Retinal pigment epithelial cell (primary cell): ENCODE results near the gene TRPC4AP.

Source experiments
- DNase-seq: peaks from one replicate; pipeline ENCODE4 v3.0.0-alpha.2; 2010; ENCODE audit warnings: low read depth
- H3K4me3 ChIP-seq: 2 replicates; pipeline ENCODE4 v1.5.1; 2011; ENCODE audit warnings: mild to moderate bottlenecking, low read length, control low read depth, moderate library complexity
- CTCF ChIP-seq: conservative IDR thresholded peaks from 2 replicates; pipeline ENCODE4 v1.5.1; 2011; ENCODE audit warnings: low read depth, low read length, control low read depth, inconsistent platforms

The TRPC4AP gene

GRCh38 chr20:35000922-35001595 lies 91.5 kb downstream of the TRPC4AP start:
- H3K4me3 ChIP-seq = no peak overlapping the region

GRCh38 chr20:35000311-35000921 lies 92.2 kb downstream of the TRPC4AP start:
- no peak for DNase-seq
- TF ChIP-seq CTCF = no peak
- no peak overlapping the region for H3K4me3 ChIP-seq

More at GRCh38 chr20:35000922-35001595, 91.5 kb downstream of the TRPC4AP start:
- TF ChIP-seq CTCF = no peak
- no peak for DNase-seq

- no peak overlapping the region for H3K4me3 ChIP-seq
- DNase-seq = no peak
- TF ChIP-seq CTCF = no peak
Observed at GRCh38 chr20:34999782-35000181, 92.8 kb downstream of the TRPC4AP start.

GRCh38 chr20:34999021-34999451 lies 93.6 kb downstream of the TRPC4AP start:
- no peak overlapping the region for H3K4me3 ChIP-seq
- no peak for DNase-seq
- no peak for TF ChIP-seq CTCF

- no peak for TF ChIP-seq CTCF
- no peak for DNase-seq
- no peak overlapping the region for H3K4me3 ChIP-seq
Observed at GRCh38 chr20:34998331-34998950, 94.2 kb downstream of the TRPC4AP start.

- DNase-seq = no peak
- TF ChIP-seq CTCF = no peak
- H3K4me3 ChIP-seq = no peak overlapping the region
Observed at GRCh38 chr20:34997774-34998173, 94.8 kb downstream of the TRPC4AP start.
